Choroid plexus epithelial cell (primary cell): ENCODE results near the gene ERICH2.
A peak's percentile ranks its signal among the peaks of the same experiment; 100 is the strongest.

Experiments used
- DNase-seq: peaks from one replicate; pipeline ENCODE4 v3.0.0-alpha.2; 2010; ENCODE audit warnings: low read depth
- H3K4me3 ChIP-seq: 2 replicates; pipeline ENCODE4 v1.5.1; 2011; ENCODE audit warnings: low read depth, mild to moderate bottlenecking, control low read depth, low read length, moderate library complexity
- TF ChIP-seq, protein P1 (sequence below): conservative IDR thresholded peaks from 2 replicates; pipeline ENCODE4 v1.5.1; 2011; ENCODE audit warnings: low read depth, mild to moderate bottlenecking, control low read depth, inconsistent platforms, low read length, moderate library complexity

The ERICH2 gene

DNA sequence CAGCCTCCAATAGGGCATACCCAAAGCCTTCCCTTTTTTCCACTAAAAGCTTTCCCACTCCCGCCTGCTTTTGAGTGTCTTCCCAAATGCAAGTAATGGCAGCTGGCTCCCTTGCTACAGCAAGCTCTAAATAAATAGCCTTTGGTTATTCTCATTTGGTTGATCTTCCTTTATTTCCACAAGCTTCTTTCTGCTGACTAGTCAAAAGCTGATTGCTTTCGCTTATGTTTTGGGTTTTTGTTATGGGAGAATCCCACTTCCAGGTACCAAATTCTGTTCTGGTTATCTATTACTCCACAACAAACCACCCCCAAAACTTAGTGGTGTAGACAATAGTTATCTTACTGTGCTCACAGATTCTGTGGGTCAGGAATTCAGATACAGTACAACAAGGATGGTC is 32.8 kb upstream of the ERICH2 start:
- no peak for DNase-seq
- no peak overlapping the region for H3K4me3 ChIP-seq
- TF ChIP-seq, protein P1, sequence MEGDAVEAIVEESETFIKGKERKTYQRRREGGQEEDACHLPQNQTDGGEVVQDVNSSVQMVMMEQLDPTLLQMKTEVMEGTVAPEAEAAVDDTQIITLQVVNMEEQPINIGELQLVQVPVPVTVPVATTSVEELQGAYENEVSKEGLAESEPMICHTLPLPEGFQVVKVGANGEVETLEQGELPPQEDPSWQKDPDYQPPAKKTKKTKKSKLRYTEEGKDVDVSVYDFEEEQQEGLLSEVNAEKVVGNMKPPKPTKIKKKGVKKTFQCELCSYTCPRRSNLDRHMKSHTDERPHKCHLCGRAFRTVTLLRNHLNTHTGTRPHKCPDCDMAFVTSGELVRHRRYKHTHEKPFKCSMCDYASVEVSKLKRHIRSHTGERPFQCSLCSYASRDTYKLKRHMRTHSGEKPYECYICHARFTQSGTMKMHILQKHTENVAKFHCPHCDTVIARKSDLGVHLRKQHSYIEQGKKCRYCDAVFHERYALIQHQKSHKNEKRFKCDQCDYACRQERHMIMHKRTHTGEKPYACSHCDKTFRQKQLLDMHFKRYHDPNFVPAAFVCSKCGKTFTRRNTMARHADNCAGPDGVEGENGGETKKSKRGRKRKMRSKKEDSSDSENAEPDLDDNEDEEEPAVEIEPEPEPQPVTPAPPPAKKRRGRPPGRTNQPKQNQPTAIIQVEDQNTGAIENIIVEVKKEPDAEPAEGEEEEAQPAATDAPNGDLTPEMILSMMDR, result no peak

DNA sequence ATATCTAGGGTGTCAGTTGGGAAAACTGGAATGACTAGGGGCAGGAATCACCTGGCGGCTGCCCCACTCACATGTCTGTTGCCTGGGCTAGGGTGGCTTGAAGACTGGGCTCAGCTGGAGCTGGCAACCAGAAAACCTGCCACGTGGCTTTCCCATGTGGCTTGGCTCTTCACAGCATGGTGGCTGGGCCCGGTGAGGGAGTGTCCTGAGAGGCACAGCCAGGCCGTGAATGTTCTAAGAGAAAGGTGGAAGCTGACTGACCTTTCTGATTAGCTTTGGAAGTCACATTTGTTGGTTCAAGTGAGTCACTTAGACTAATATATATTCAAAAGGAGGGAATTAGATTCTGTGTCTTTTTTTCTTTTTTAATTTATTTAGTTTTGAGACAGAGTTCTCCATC is 32.4 kb upstream of the ERICH2 start:
- TF ChIP-seq, protein P1, result no peak
- DNase-seq, result peak; percentile 13
- H3K4me3 ChIP-seq, result no peak overlapping the region

DNA sequence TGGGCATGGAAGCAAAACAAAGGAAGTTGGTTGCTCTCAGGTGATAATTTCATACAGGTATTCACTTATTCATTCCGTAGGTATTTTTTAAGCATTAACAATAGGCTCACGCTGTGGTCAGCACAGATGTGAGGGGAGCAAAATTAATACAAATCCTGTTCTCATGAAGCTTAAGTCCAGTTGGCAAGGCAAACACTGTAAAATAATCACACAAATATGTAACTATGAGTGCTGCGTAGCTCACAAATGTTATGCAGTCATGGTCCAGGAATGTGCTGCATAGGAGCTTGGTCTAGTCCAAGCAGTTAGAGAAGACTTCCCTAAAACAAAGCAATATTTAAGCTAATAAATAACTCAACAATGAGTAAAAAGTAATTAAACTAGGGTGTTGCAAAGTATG is 31.1 kb upstream of the ERICH2 start:
- H3K4me3 ChIP-seq, result no peak overlapping the region
- TF ChIP-seq, protein P1, result no peak
- peak; percentile 90 for DNase-seq

DNA sequence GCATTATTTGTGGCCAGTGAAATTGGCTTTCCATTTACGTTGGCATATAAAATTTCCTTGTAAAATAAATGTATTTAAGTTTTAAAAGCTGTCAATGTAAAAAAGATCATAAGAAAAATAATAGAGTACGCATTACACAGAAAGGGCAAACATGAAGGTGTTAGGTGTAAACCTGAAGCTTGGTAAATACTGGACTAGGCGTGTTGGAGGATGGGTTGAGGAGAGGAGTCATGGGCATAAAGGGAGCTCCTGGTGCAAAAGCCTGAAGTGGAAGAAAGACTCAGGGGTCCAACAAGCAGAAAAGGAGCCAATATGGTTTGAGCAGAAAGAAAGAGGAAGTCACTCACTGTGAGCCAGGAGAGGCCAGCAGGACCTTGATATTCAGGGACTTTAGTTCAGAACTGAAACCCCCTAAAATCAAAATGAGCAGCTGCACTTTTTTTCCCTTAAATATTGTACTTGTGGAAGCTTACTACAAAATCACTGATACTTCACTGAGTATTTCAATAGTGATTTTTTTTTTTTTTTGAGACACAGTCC is 30.6 kb upstream of the ERICH2 start:
- TF ChIP-seq, protein P1, result no peak
- DNase-seq, result no peak
- H3K4me3 ChIP-seq, result no peak overlapping the region

DNA sequence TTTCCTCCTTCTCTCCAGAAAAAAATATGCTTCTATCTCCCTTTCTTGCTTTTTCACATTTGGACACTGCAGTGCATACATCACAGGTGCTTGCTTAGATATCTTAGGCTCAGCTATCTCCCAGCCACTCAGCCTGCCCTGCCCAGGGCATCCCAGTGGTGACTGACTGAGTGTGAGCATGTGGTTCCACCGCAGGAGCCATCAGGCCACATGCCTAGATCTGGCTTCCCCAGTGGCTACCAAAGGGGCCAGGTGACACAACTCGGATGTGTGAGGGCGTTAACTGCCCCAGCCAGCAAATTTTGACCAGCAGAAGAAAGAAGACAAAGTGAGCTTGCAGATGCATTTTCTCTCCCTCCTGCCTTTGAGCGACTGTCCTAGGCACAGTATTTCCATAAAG is 29.5 kb upstream of the ERICH2 start:
- no peak for DNase-seq
- TF ChIP-seq, protein P1, result no peak

DNA sequence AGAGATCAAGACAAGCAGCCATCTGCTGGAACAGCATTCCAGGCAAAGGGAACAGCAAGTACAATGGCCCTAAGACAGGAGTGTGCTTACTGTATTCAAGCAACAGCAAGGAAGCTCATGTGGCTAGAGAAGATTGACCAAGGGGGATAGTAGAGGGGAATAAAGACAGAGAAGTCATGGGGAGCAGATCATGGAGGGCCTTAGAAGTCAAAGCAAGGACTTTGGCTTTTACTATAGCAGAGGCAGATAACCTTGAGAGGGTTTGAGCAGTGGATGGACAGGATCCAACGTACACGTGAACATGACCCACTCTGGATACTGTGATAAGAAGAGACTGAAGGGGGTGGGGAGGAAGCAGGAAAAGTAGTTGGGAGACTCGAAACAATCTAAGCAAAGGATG is 28.2 kb upstream of the ERICH2 start:
- no peak for DNase-seq
- TF ChIP-seq, protein P1, result no peak
- no peak overlapping the region for H3K4me3 ChIP-seq

More for the DNA sequence above, 29.5 kb upstream of the ERICH2 start:
- H3K4me3 ChIP-seq, result no peak overlapping the region

DNA sequence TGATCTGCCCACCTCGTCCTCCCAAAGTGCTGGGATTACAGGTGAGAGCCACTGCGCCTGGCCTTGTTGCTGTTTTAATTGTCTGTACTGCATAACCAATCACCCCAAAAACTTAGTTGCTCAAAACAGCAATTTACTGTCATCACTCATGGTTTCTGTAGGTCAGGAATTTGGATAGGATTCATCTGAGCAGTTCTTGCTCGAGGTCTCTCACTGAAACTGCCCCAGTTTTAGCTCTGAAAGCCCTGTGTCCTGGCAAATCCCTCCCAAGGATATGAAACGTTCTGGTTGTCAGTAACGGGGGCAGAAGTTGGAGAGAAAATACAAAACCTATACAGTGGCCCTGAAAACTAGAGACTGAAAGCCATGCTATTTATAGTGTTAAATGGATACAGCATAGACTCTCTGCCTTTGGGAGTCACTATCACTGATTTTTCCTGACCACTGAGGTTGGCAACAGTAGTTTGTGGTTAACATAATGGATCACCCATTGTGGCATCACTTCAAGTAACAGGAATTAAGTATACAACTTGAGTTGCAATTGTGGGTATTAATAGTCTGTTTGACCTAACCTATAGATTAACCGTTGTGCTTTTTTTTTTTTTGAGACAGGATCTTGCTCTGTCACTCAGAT is 27.2 kb upstream of the ERICH2 start:
- H3K4me3 ChIP-seq, result no peak overlapping the region
- TF ChIP-seq, protein P1, result no peak
- no peak for DNase-seq
